Iris pigment epithelial cell (primary cell): Measurements from ENCODE around the gene KCNQ1OT1.
A peak's percentile ranks its signal among the peaks of the same experiment; 100 is the strongest.

Experiments
- DNase-seq: peaks from one replicate; pipeline ENCODE4 v3.0.0-alpha.2; 2011; ENCODE audit warnings: low read depth

The KCNQ1OT1 gene

DNA sequence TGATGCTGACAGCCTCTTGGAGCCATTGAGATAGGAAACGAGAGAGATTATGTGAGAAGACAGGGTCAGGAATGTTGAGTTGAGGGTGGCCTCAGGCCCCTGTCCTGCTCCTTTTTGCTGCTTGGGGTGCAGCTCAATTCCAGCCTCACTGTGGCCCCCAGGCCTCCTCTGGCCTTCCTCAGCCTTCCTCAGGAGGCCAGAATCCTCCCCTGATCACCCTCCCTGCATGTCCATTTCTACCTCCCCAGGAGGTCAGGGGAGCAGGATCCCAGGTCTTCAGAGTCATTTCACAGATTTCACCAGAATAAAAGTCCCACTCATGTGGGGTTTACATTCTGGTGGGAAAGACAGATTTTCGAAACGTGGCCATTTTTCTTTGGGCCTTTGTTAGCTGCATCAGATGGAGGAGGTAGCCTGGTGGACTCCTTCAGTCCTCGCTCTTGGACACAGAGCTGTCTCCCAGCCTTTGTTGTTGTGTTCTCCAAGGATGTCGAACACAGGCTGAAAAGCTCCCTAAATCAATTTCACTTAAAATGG is 2.2 kb upstream of the KCNQ1OT1 start:
- no peak for DNase-seq

GRCh38 chr11:2701230-2701629 is 1.4 kb upstream of the KCNQ1OT1 start:
- no peak for DNase-seq

DNA sequence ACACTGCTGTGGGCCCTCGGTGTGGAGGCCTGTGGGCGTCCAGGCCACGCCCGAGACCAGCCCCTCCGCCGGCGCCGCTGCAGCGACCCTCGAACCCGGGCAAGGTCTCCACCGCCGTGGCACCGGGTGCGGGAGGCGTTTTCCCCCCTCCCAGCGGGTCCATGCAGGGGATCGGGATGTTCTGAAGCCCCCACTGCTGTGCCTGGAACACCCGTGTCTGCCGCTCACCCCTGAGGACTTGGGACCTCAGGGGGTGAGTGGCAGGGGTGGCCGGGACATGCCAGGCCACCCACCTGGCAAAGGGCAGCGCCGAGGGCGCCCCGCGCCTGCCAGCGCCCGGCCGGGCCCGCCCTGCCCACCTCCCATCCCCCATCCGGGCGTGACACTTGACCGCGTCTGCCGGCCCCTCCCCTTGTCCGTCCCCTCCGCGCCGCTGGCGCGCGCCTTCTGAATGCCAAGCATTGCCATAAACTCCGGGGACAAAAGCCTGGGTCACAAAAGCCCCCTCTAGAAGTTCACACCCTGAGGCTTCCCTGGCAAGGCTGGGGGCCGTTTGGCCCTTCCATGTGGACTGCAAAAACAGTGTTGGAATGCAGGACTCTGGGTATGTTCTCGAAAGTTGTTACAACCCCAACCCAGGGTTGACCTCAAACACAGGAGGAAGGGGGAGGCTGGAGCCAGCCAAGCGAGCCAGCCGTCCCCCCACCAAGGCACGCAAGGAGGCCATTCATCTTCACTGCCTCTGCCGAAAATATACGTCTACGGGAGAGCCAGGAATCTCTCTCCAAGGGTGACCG is 819 bp upstream of the KCNQ1OT1 start:
- DNase-seq, result no peak

DNA sequence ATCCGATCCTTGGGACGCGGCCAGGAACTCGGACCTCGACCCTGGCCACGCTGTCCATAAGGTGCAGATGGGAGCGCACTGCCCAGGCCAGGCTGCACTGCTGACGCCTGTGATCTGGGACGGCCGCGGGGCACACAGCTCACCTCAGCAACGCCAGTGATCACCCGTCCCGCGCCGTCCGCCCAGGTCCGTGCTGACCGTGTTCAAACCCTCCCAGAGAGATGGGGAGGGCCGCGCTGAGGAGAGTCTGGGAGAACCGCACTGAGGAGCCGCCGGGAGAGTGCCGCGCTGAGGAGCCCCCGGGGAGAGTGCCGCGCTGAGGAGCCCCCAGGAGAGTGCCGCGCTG is 636 bp downstream of the KCNQ1OT1 start:
- DNase-seq, result peak; percentile 18

- no peak for DNase-seq
These were observed 1.2 kb downstream of the KCNQ1OT1 start for GRCh38 chr11:2698386-2699184.

DNA sequence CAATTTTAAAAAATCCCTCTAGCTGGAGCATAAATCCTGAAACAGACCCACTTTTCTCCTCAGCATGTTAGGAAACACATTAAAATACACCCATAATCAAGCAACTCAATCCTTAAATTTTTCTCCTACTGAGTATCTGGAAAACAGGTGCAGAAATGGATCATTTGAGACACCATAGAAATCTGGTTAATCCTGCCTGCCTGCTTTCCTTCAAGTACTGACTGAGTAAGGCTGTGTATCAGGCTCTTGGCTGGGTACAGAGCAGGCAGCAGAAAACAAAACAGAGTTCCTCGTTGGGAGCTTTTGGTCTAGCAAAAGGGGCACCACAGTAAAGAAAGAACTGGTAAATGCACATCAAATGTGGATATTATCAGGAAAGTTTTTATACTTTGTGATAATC is 1.9 kb downstream of the KCNQ1OT1 start:
- no peak for DNase-seq

GRCh38 chr11:2696455-2696854 is 3.3 kb downstream of the KCNQ1OT1 start:
- no peak for DNase-seq

- DNase-seq, result no peak
These were observed 4.5 kb downstream of the KCNQ1OT1 start for GRCh38 chr11:2694995-2695939.

DNA sequence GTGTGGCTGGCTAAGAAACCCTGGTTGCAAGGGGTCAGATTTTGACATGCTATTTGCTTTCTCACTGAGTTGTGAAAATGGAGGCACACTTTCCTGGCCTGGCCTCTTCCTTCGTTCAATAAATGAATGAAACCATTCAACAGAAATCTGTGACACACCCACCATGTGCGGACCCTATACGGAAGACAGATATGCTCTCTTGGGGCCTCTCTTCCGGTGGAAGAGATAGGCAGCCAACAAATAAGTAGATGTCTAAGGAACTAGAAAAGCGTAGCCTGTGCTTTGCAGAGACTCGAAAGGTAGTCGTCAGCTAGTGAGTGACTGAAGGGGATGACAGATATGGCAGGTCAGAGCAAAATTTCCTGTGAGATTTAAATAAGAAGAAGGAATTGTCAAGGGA is 5.3 kb downstream of the KCNQ1OT1 start:
- no peak for DNase-seq

DNA sequence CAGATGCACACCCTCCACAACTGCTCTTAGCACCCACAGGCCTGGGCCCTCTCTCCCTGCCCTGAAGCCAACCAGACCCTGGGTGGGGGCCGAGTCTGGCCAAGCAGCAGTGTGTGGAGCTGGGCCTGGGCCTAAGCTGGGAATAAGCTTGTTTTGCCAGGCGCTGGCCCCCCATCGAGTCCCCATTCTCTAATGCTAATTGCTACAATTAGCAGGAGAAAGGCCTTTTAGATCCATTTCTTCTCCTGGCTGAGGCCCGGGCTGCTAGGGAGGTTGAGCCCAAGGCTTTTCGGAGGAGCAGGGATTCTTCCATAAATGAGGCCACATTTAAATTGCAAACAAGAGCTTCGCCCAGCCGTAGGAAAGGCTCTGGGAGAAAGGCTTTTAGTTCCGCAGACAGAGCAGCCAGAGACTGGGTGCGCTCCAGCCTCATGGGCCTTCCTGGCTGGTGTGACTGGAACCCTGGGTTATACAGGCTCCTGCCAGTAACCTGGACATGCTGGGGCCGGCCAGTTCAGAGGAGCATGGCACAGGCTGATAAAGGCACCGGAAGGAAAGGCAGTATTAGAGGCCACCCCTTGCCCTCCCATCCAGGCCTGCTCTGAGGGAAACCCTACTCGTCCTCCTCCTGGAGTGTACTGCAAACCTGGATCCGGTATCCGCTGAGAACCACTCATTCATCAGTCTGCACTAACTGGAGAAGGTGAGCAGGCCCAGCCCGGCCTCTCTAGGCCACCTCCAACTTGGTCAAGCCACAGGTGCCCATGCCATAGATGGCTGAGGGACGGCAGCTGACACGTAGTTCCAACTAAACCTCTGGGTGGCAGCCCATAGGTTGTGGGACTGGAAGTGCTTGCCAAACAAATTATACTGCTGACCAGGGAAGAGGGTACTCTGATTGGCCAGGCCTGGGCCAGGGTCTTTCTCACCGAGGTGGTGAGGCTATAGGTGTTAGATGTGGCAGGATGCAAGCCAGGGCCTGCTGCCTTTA is 6.2 kb downstream of the KCNQ1OT1 start:
- no peak for DNase-seq

DNA sequence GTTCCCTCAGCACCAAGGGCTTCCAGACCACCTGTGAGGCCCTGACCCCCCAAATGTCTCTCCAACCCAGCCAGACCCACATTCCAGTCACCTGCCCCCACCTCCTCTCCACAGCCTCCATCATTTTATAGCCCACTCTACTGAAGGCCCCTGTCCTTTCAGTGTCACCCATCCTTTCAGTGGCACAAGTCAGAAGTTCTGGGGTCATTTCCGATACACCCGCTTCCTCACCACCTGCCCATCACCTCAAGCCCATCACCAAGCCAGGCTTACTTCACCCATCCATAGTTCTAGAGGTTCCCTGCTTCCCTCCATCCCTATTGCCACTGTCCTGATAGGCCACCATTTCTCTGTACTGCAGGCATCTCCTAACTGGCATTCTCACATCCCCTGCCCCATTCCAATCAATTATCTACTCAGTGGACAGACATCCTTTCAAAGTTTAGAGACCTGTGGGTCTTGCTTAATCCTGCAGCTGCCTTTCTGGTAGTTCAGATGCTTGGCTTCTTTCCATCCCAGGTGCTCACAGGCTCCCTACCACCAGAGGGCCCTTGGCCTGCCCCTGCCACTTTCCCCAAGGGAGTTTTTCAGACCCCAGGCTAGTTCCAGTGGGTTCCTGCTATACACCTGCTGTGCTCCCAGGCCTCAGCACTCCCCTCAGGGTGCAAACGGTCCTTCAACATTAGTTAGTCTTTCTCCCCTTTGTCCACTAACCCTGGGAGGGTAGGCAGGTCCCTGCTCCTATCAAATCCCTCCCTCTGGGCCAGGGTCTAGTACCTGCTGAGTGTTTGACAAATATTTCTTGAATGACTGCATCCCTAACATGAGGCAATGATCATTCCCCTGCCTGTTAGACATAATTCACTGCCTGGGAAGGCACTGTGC is 7.6 kb downstream of the KCNQ1OT1 start:
- DNase-seq, result no peak

GRCh38 chr11:2691355-2691761 is 8.4 kb downstream of the KCNQ1OT1 start:
- DNase-seq, result no peak

- DNase-seq, result no peak
These were observed 9.0 kb downstream of the KCNQ1OT1 start for GRCh38 chr11:2690596-2691354.

GRCh38 chr11:2689651-2690575 is 9.9 kb downstream of the KCNQ1OT1 start:
- DNase-seq, result no peak

DNA sequence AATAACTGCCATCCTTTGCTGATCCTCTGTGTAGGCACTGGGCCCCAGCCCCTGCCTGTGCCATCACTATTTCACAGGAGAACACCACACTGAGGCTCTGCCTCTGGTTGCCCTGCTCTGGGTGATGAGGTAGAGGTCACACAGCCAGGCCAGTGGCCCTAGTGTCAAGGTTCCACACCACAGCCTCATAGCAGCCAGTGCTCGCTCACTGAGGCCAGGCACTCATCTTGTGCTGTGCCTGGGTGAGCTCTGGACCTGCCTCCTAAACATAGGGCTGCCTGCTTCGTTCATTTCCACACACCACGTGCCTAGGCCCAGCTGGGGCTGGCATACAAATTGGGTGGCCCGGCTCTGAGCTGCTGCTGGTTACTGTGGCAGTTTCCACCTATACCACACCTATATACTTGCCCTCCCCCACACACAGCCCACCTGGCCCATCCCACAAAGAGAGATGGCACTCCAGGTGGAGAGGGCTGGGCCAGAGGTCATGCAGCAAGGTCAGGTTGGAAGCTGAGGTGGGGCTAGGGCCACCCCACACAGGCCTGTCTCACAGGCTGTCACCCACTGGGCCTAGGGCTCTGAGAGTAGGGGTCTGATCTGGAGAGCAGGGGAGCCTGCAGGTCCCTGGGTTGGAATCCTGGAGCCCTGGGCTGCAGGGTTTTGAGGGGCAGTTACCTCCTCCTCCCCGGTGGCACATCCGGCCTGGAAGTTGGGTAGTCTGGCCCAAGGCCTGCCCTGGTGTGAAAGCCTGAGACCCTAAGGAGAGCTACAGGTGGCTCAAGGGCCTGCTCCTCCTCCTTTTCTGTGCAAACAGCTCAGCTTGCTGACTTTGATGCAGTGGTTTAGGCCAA is 11.2 kb downstream of the KCNQ1OT1 start:
- DNase-seq, result no peak

- no peak for DNase-seq
These were observed 12.0 kb downstream of the KCNQ1OT1 start for GRCh38 chr11:2687782-2688191.

GRCh38 chr11:2687223-2687530 is 12.6 kb downstream of the KCNQ1OT1 start:
- no peak for DNase-seq
